Lower leg skin (tissue), 4 donors: ENCODE measurements around the gene SCUBE1. TPM values are rescaled to one million over a fixed set of nuclear protein-coding genes. Genes with fewer than 3 reads are reported as not detected.

ENCODE experiments used
- DNase-seq, 2 donors: peaks; one replicate each; pipeline ENCODE4 v3.0.0-alpha.2; 2019; ENCODE audit warnings: low spot score in 2 of 2
- H3K4me3 ChIP-seq: fragments of 200-600 bp; sonication (generic); 2 replicates; pipeline ENCODE4 v1.5.1; 2017; ENCODE audit warnings: mild to moderate bottlenecking, low read depth; ENCODE audit not compliant: poor library complexity, severe bottlenecking
- CTCF ChIP-seq, 3 donors: fragments of 450-650 bp; IDR thresholded peaks; one replicate each; pipeline ENCODE4 v1.5.1; 2016; ENCODE audit warnings: antibody characterized with exemption in 3 of 3, mild to moderate bottlenecking in 3 of 3, moderate library complexity in 2 of 3
- POLR2A ChIP-seq, 2 donors: fragments of 450-650 bp; IDR thresholded peaks; one replicate each; pipeline ENCODE4 v1.6.1; 2016 to 2017; ENCODE audit warnings: antibody characterized with exemption in 2 of 2, mild to moderate bottlenecking in 1 of 2, moderate library complexity in 1 of 2
- WGBS, 2 donors: methylation state at CpG; one replicate each; pipeline ENCODE4 v1.1.5; 2018; 5-methylcytosine and 5-hydroxymethylcytosine counted together
- intact Hi-C: fragments of 100-400 bp; cut with DNase I; formaldehyde crosslinking; loops from one replicate; pipeline ENCODE4 v1.15.0; 2023; ENCODE audit warnings: low total_unique reads
- total RNA-seq, 4 donors: library from RNA; depleted of rRNA; stranded (reverse); fragments of >200 nt; gene quantifications; one replicate each; pipeline ENCODE4 v1.1.0, GENCODE V29; 2016

Gene SCUBE1
- total RNA-seq, 4 donors from 2014 or later: 0.20 to 1.1 (median 0.28) TPM

DNA sequence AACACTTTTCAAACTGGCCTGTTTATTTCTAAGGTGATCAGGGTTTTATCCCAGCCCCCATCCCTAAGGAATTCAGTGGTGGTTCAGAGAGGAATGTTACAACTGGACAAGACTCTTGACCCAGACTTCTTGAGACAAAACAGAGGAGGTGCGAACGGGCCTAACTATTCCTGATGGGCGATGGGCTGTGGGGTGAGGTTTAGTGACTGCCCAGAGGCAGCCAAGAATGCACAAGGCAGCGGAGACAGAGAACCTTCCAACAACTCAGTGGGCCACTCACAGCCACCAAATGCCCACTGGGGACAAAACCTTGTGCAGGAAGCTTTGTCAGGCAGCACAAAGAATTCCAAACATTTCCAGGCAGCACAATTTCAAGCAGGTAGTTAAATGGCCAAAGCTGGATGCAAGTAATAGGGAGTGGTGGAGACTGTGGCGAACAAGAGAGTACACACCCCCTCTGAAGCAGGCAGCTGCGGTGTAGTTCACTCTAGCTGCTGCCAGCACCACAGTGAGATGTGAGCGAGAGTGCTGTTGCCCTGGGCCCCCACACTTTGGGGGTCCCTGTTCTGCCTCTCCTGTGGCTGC, 29.2 kb downstream of the SCUBE1 start:
- WGBS, 2 donors: 84 to 96% methylated on average over 7 of the region's 7 CpGs
- TF ChIP-seq POLR2A (IDR thresholded peaks at IDR 0.05) (no peak), CTCF (IDR thresholded peaks at IDR 0.05) (no peak)
- intact Hi-C loops: no loop called here
- DNase-seq: no peak
- no peak overlapping the region for H3K4me3 ChIP-seq

DNA sequence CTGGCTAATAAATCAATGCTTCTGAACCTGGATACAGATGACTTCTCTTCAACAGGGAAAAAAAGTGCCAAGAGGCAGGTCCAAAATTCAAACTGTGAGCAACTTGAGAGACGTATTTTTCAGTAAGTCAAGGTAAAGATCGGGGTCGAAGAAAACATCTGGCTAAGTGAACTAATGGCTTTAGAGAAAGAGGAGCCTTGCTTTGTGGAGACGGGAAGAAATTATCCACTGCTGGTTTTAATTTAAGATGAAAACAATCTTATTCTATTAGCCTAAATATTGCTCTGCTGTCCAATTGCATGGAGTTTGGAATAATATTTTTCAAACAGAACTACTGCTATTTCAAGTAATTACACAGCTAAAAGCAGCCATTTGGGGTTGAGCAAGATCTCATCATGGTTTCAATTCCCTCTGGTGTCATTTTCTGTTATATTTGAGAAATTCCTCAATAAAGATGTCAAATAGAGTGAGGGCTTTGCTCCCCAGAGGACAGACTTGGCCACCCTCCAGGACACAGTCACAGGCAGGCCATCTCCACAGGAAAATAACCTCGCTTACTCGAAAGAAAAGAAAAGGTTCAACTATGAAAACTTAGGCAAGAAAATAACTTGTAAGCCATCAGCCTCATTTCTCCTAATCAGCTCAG, 29.8 kb downstream of the SCUBE1 start:
- TF ChIP-seq POLR2A (IDR thresholded peaks at IDR 0.05): no peak
- WGBS, 2 donors: 57 to 63% methylated on average over 6 of the region's 6 CpGs
- intact Hi-C loops: no loop called here
- peak; percentile 61 to 93 for DNase-seq
- no peak overlapping the region for H3K4me3 ChIP-seq

GRCh38 chr22:43312608-43313007, 30.6 kb downstream of the SCUBE1 start:
- TF ChIP-seq CTCF (IDR thresholded peaks at IDR 0.05): no peak
- TF ChIP-seq POLR2A (IDR thresholded peaks at IDR 0.05): no peak
- DNase-seq: no peak
- H3K4me3 ChIP-seq: no peak overlapping the region
- WGBS, 2 donors: 79 to 91% methylated on average over 10 of the region's 10 CpGs
- intact Hi-C loops: no loop called here

- 95 to 100% methylated on average over 1 of the region's 1 CpG for WGBS, 2 donors
- DNase-seq: no peak
- H3K4me3 ChIP-seq: no peak overlapping the region
- intact Hi-C loops: no loop called here
- TF ChIP-seq CTCF (IDR thresholded peaks at IDR 0.05) (no peak), POLR2A (IDR thresholded peaks at IDR 0.05) (no peak)
Observed at GRCh38 chr22:43310798-43311197, 32.4 kb downstream of the SCUBE1 start.

- DNase-seq: no peak
- intact Hi-C loops: no loop called here
- no peak overlapping the region for H3K4me3 ChIP-seq
- TF ChIP-seq POLR2A (IDR thresholded peaks at IDR 0.05) (no peak), CTCF (IDR thresholded peaks at IDR 0.05) (no peak)
- 72 to 88% methylated on average over 5 of the region's 5 CpGs for WGBS, 2 donors
Observed at GRCh38 chr22:43310311-43310710, 32.9 kb downstream of the SCUBE1 start.

DNA sequence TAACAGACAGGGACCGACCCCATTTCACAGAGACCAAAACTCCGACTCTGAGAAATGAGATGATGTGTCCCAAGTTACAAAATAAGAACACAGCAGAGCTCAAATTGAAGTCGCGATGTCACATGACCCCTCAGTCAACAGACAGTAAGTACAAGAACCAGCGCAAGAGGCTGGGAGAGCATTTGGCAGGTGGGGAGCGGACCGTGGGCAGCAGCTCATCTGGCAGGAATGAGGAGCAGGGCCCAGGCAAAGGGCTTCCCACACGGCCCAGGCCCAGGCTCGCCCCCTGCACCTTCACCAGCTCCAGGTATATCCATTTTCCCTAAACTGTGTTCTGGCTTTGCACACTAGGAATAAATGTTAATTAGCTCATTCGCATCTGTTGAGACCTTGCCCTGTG, 34.3 kb downstream of the SCUBE1 start:
- WGBS, 2 donors: 75 to 80% methylated on average over 10 of the region's 10 CpGs
- no peak for DNase-seq
- no peak overlapping the region for H3K4me3 ChIP-seq
- TF ChIP-seq POLR2A (IDR thresholded peaks at IDR 0.05) (no peak), CTCF (IDR thresholded peaks at IDR 0.05) (no peak)
- intact Hi-C loops: no loop called here
